Stomach (tissue), 4 donors: ENCODE measurements around the gene ATP4B.

ENCODE experiments used
- EP300 ChIP-seq: sonication (generic); formaldehyde crosslinking; IDR thresholded peaks from one replicate; pipeline ENCODE4 v1.6.1; 2017; ENCODE audit warnings: antibody characterized with exemption
- TF ChIP-seq, protein P1 (sequence below), 7 experiments: fragments of 450-650 bp in 4 of 7; fragments of 200-600 bp in 3 of 7; sonication (generic) in 3 of 7; IDR thresholded peaks; one replicate each; pipeline ENCODE4 v1.5.1; 2016 to 2019; ENCODE audit warnings: antibody characterized with exemption in 7 of 7, control low read depth in 2 of 7, mild to moderate bottlenecking in 1 of 7

DNA sequence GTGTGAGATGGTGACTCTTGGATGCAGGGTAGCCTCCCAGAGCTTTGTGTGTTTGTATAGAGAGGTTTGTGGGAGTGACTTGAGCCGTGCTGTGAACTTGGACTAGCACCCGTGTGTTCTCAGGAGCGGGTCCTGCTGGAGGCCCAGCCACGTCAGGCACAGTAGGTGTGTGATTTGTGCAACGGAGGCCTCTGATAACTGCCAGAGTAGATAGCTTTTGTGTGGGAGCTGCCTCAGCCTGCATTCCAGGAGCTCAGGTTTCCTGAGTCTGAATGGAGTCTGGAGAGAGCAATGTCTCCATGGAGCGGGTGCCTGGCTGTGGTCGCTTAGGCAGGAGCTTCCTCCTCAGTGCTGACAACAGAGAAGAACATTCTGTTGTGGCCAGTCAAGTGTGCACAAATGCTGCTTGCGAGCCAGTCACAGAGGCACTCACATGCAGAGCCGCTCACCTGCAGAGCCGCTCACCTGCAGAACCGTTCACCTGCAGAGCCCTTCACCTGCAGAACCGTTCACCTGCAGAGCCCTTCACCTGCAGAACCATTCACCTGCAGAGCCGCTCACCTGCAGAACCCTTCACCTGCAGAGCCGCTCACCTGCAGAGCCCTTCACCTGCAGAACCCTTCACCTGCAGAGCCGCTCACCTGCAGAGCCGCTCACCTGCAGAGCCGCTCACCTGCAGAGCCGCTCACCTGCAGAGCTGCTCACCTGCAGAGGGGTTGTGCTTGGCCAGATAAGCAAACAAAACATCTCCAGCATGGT lies 40.8 kb downstream of the ATP4B start:
- TF ChIP-seq, protein P1, sequence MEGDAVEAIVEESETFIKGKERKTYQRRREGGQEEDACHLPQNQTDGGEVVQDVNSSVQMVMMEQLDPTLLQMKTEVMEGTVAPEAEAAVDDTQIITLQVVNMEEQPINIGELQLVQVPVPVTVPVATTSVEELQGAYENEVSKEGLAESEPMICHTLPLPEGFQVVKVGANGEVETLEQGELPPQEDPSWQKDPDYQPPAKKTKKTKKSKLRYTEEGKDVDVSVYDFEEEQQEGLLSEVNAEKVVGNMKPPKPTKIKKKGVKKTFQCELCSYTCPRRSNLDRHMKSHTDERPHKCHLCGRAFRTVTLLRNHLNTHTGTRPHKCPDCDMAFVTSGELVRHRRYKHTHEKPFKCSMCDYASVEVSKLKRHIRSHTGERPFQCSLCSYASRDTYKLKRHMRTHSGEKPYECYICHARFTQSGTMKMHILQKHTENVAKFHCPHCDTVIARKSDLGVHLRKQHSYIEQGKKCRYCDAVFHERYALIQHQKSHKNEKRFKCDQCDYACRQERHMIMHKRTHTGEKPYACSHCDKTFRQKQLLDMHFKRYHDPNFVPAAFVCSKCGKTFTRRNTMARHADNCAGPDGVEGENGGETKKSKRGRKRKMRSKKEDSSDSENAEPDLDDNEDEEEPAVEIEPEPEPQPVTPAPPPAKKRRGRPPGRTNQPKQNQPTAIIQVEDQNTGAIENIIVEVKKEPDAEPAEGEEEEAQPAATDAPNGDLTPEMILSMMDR (IDR thresholded peaks at IDR 0.05), result no peak
- no peak for TF ChIP-seq EP300
